IMR-90 (cell line): Measurements from ENCODE around the gene CTDSP1. TPM values are rescaled to one million over a fixed set of nuclear protein-coding genes. Genes with fewer than 3 reads are reported as not detected.

ENCODE experiments used
- ATAC-seq: fragments of 200-7000 bp; cut with Tn5 transposase; 2 replicates; pipeline ENCODE4 v1.9.1; 2020; ENCODE audit warnings: low read depth, mild to moderate bottlenecking, moderate library complexity
- BruUV-seq: library from RNA; stranded (reverse); fragments of 400-500 nt; replicated peaks from 2 replicates; lab custom pipeline; 2021; lab: Mats Ljungman, UMichigan
- CTCF ChIA-PET: fragments of 300-600 bp; formaldehyde crosslinking; extraction: SDS; loops from one replicate; lab custom pipeline; 2021; ENCODE audit warnings: antibody characterized with exemption; lab: Yijun Ruan, JAX
- POLR2A ChIA-PET: fragments of 300-600 bp; sonication (Branson Sonifier 250); formaldehyde crosslinking; loops from one replicate; lab custom pipeline; 2022; ENCODE audit warnings: antibody characterized with exemption; ENCODE audit not compliant: unreplicated experiment; lab: Charles Lee
- DNase-seq: peaks from one replicate; pipeline ENCODE4 v3.0.0; 2013
- H2AFZ ChIP-seq: replicated peaks from 2 replicates; pipeline ENCODE3; 2013; ENCODE audit warnings: low read length, mild to moderate bottlenecking; ENCODE audit not compliant: poor library complexity
- H2AK5ac ChIP-seq: 2 replicates; pipeline ENCODE4 v1.6.1; 2013; ENCODE audit warnings: low read depth, low read length, inconsistent platforms
- H2AK9ac ChIP-seq: replicated peaks from 2 replicates; pipeline ENCODE3; 2013; ENCODE audit warnings: mild to moderate bottlenecking, low read depth, low read length, moderate library complexity; ENCODE audit not compliant: poor library complexity
- H2BK120ac ChIP-seq: 2 replicates; pipeline ENCODE4 v1.6.1; 2013; ENCODE audit warnings: low read depth, low read length, inconsistent platforms
- H2BK15ac ChIP-seq: 3 replicates; pipeline ENCODE4 v1.6.1; 2013; ENCODE audit warnings: low read depth, low read length, inconsistent platforms
- H2BK20ac ChIP-seq: 2 replicates; pipeline ENCODE4 v1.6.1; 2013; ENCODE audit warnings: low read depth, mild to moderate bottlenecking, inconsistent platforms, low read length, moderate library complexity
- H2BK5ac ChIP-seq: 2 replicates; pipeline ENCODE4 v1.6.1; 2013; ENCODE audit warnings: mild to moderate bottlenecking, low read depth, low read length, inconsistent platforms; ENCODE audit not compliant: poor library complexity, severe bottlenecking
- H3K14ac ChIP-seq: replicated peaks from 2 replicates; pipeline ENCODE4 v1.6.1; 2013; ENCODE audit warnings: low read depth, low read length, inconsistent platforms
- H3K18ac ChIP-seq: 2 replicates; pipeline ENCODE4 v1.6.1; 2013; ENCODE audit warnings: low read depth, low read length, control low read depth
- H3K23ac ChIP-seq: 2 replicates; pipeline ENCODE4 v1.6.1; 2013; ENCODE audit warnings: low read depth, low read length, inconsistent platforms
- H3K27ac ChIP-seq: 2 replicates; pipeline ENCODE4 v1.5.1; 2013; ENCODE audit warnings: mild to moderate bottlenecking, control low read depth, low read length; ENCODE audit not compliant: insufficient read depth
- H3K27me3 ChIP-seq: 2 replicates; pipeline ENCODE4 v1.6.1; 2013; ENCODE audit warnings: low read length; ENCODE audit not compliant: control insufficient read depth, insufficient read depth
- H3K36me3 ChIP-seq: 2 replicates; pipeline ENCODE4 v1.6.1; 2013; ENCODE audit warnings: low read length, mixed read lengths; ENCODE audit not compliant: control insufficient read depth, insufficient read depth
- H3K4ac ChIP-seq: 2 replicates; pipeline ENCODE4 v1.6.1; 2013; ENCODE audit warnings: low read depth, low read length, inconsistent platforms
- H3K4me1 ChIP-seq: 2 replicates; pipeline ENCODE4 v1.6.1; 2013; ENCODE audit warnings: low read length, mixed read lengths; ENCODE audit not compliant: control insufficient read depth, insufficient read depth
- H3K4me2 ChIP-seq: 2 replicates; pipeline ENCODE4 v1.6.1; 2013; ENCODE audit warnings: low read depth, mild to moderate bottlenecking, control low read depth, low read length, moderate library complexity
- H3K4me3 ChIP-seq: 2 replicates; pipeline ENCODE4 v1.5.1; 2013; ENCODE audit warnings: low read depth, mild to moderate bottlenecking, control low read depth, low read length, moderate library complexity; ENCODE audit not compliant: insufficient read depth
- H3K56ac ChIP-seq: 2 replicates; pipeline ENCODE4 v1.6.1; 2013; ENCODE audit warnings: low read length, inconsistent platforms; ENCODE audit not compliant: insufficient read depth; ENCODE audit errors: extremely low read depth
- H3K79me1 ChIP-seq, 2 experiments: 2 replicates each; pipeline ENCODE4 v1.6.1; 2013; ENCODE audit warnings: low read length in 2 of 2, inconsistent platforms in 1 of 2, low read depth in 1 of 2
- H3K9ac ChIP-seq: 2 replicates; pipeline ENCODE4 v1.6.1; 2013; ENCODE audit warnings: low read depth, low read length, control low read depth
- H3K9me1 ChIP-seq: 2 replicates; pipeline ENCODE4 v1.6.1; 2013; ENCODE audit warnings: low read length, inconsistent platforms; ENCODE audit not compliant: insufficient read depth
- H3K9me3 ChIP-seq: 2 replicates; pipeline ENCODE4 v1.6.1; 2013; ENCODE audit warnings: low read length; ENCODE audit not compliant: control insufficient read depth, insufficient read depth
- H4K20me1 ChIP-seq: 2 replicates; pipeline ENCODE4 v1.6.1; 2013; ENCODE audit warnings: low read length, inconsistent platforms; ENCODE audit not compliant: insufficient read depth
- H4K5ac ChIP-seq: 2 replicates; pipeline ENCODE4 v1.6.1; 2013; ENCODE audit warnings: mild to moderate bottlenecking, low read depth, low read length, control low read depth
- H4K8ac ChIP-seq, 2 experiments: 2 replicates each; pipeline ENCODE4 v1.6.1; 2013; ENCODE audit warnings: low read depth in 2 of 2, low read length in 2 of 2, control low read depth in 1 of 2, inconsistent platforms in 1 of 2
- H4K91ac ChIP-seq: 2 replicates; pipeline ENCODE4 v1.6.1; 2013; ENCODE audit warnings: low read depth, low read length, inconsistent platforms; ENCODE audit not compliant: insufficient read depth
- BHLHE40 ChIP-seq: fragments of 150-350 bp; IDR thresholded peaks from 2 replicates; pipeline ENCODE4 v1.6.1; 2016; ENCODE audit warnings: mild to moderate bottlenecking, low read depth, low read length
- CEBPB ChIP-seq: IDR thresholded peaks from 2 replicates; pipeline ENCODE4 v1.6.1; 2012; ENCODE audit warnings: low read depth, low read length, improper control_type of control experiment
- CHD1 ChIP-seq: IDR thresholded peaks from 2 replicates; pipeline ENCODE4 v1.6.1; 2012; ENCODE audit warnings: low read depth, low read length, improper control_type of control experiment
- ELK1 ChIP-seq: fragments of 150-350 bp; IDR thresholded peaks from 2 replicates; pipeline ENCODE4 v1.6.1; 2016; ENCODE audit warnings: low read depth, mild to moderate bottlenecking, low read length, moderate library complexity, borderline replicate concordance
- MAZ ChIP-seq: IDR thresholded peaks from 2 replicates; pipeline ENCODE4 v1.6.1; 2012; ENCODE audit warnings: low read depth, mild to moderate bottlenecking, low read length, improper control_type of control experiment, moderate library complexity, borderline replicate concordance
- MXI1 ChIP-seq: IDR thresholded peaks from 2 replicates; pipeline ENCODE4 v1.6.1; 2012; ENCODE audit warnings: low read depth, mild to moderate bottlenecking, low read length, moderate library complexity, borderline replicate concordance
- NFE2L2 ChIP-seq: fragments of 150-350 bp; IDR thresholded peaks from 2 replicates; pipeline ENCODE4 v1.6.1; 2016; ENCODE audit warnings: low read depth, mild to moderate bottlenecking, low read length
- POLR2A ChIP-seq: IDR thresholded peaks from 2 replicates; pipeline ENCODE4 v1.6.1; 2012; ENCODE audit warnings: mild to moderate bottlenecking, low read depth, low read length
- RAD21 ChIP-seq: IDR thresholded peaks from 2 replicates; pipeline ENCODE4 v1.6.1; 2012; ENCODE audit warnings: low read length, improper control_type of control experiment
- RCOR1 ChIP-seq: IDR thresholded peaks from 2 replicates; pipeline ENCODE4 v1.6.1; 2012; ENCODE audit warnings: mild to moderate bottlenecking, low read length, improper control_type of control experiment; ENCODE audit not compliant: insufficient replicate concordance
- RFX5 ChIP-seq: IDR thresholded peaks from 2 replicates; pipeline ENCODE4 v1.8.0; 2012; ENCODE audit warnings: low read depth, mild to moderate bottlenecking, low read length, moderate library complexity
- SMC3 ChIP-seq: fragments of 150-350 bp; IDR thresholded peaks from 2 replicates; pipeline ENCODE4 v1.6.1; 2016; ENCODE audit warnings: low read depth, mild to moderate bottlenecking, antibody characterized with exemption, low read length, moderate library complexity
- USF2 ChIP-seq: fragments of 150-350 bp; IDR thresholded peaks from 2 replicates; pipeline ENCODE4 v1.6.1; 2017; ENCODE audit warnings: mild to moderate bottlenecking, antibody characterized with exemption, low read length, low read depth
- WGBS, 2 experiments: methylation state at CpG; one replicate each; pipeline versions ENCODE4 v1.1.5 to v1.1.7; 2013; ENCODE audit warnings: missing lambda C conversion rate in 2 of 2; ENCODE audit not compliant: insufficient read length in 1 of 2; ENCODE audit errors: extremely low coverage in 2 of 2; 5-methylcytosine and 5-hydroxymethylcytosine counted together
- dilution Hi-C: fragments of 300-500 bp; cut with HindIII; formaldehyde crosslinking; loops from one replicate; pipeline ENCODE4 v1.14.3; 2018; ENCODE audit warnings: low sequenced_read_pairs; ENCODE audit not compliant: unreplicated experiment
- in situ Hi-C: fragments of 300-500 bp; cut with MboI; formaldehyde crosslinking; loops from 3 replicates; pipeline ENCODE4 v1.14.3; 2019; ENCODE audit warnings: low sequenced_read_pairs, inconsistent platforms, mixed read lengths
- intact Hi-C: fragments of 100-400 bp; cut with micrococcal nuclease; formaldehyde crosslinking; loops from 2 replicates; pipeline ENCODE4 v1.10.0; 2022
- polyA plus RNA-seq, 3 experiments: library from polyadenylated mRNA; depleted of rRNA; stranded (reverse); fragments of >200 nt; gene quantifications; 2 replicates each; pipeline ENCODE4 v1.2.3, GENCODE V29; 2012; ENCODE audit warnings: low replicate concordance in 1 of 3
- total RNA-seq: library from RNA; depleted of rRNA; stranded (reverse); fragments of >200 nt; gene quantifications from 2 replicates; pipeline ENCODE4 v1.2.3, GENCODE V29; 2012

The CTDSP1 gene
- total and polyA plus RNA-seq, 2 of the 4 experiments (the other 2 are of a cell fraction), result 19.7 to 64.3 TPM

GRCh38 chr2:218369330-218369729 lies 30.3 kb upstream of the CTDSP1 start:
- peaks cover 2% of the 10 kb centered on the region; the same call in 1 of the 2 replicates for H3K27me3 ChIP-seq

More at GRCh38 chr2:218369330-218369729, 30.3 kb upstream of the CTDSP1 start:
- ChIA-PET POLR2A (interaction anchor here (0.6 kb wide), 2 partner anchors 20 to 71 kb away, joined by 3 read pairs; no protein-coding TSS in a partner anchor), CTCF (no interaction called here)
- in situ Hi-C loops (no loop called here), dilution Hi-C loops (no loop called here), intact Hi-C loops (no loop called here)
- no peaks in the 10 kb centered on the region for H3K36me3 ChIP-seq
- no peaks in the 10 kb centered on the region for H3K79me1 ChIP-seq
- no peak overlapping the region for H3K4me2 ChIP-seq
- H3K23ac ChIP-seq, result no peak overlapping the region
- BruUV-seq, result no TSS peak
- H3K56ac ChIP-seq, result no peak overlapping the region
- H3K18ac ChIP-seq, result no peak overlapping the region
- TF ChIP-seq SMC3, result no peak
- no peak for TF ChIP-seq CEBPB
- TF ChIP-seq BHLHE40, result no peak
- TF ChIP-seq CHD1, result no peak
- TF ChIP-seq POLR2A, result no peak
- no peak for TF ChIP-seq NFE2L2
- no peak for TF ChIP-seq RAD21
- no peak for TF ChIP-seq RFX5
- TF ChIP-seq MXI1, result no peak
- TF ChIP-seq USF2, result no peak
- TF ChIP-seq MAZ, result no peak
- no peak for TF ChIP-seq ELK1
- TF ChIP-seq RCOR1, result no peak
- H2BK20ac ChIP-seq, result no peak overlapping the region
- H2AFZ ChIP-seq, result no peak overlapping the region
- H4K8ac ChIP-seq, result no peak overlapping the region; a peak in 1 of 4 replicates
- H3K4ac ChIP-seq, result no peak overlapping the region
- H4K20me1 ChIP-seq, result no peaks in the 10 kb centered on the region
- H2AK9ac ChIP-seq, result no peak overlapping the region
- H2AK5ac ChIP-seq, result no peak overlapping the region
- ATAC-seq (no peak), DNase-seq (no peak)
- H4K91ac ChIP-seq, result no peak overlapping the region
- no peak overlapping the region for H4K5ac ChIP-seq
- H3K9me1 ChIP-seq, result no peaks in the 10 kb centered on the region
- H3K4me1 ChIP-seq, result peaks cover 5% of the 10 kb centered on the region
- no CpG with 5 or more reads among the region's 2 CpGs for WGBS, 2 experiments
- no peak overlapping the region for H2BK15ac ChIP-seq
- no peak overlapping the region for H3K9ac ChIP-seq
- H3K9me3 ChIP-seq, result peaks cover 7% of the 10 kb centered on the region
- no peak overlapping the region for H2BK120ac ChIP-seq
- no peak overlapping the region for H3K27ac ChIP-seq
- no peak overlapping the region for H3K14ac ChIP-seq
- no peak overlapping the region for H2BK5ac ChIP-seq
- no peak overlapping the region for H3K4me3 ChIP-seq
